Natural killer cell (primary cell): ENCODE results near the gene TSPAN17. TPM values are rescaled to one million over a fixed set of nuclear protein-coding genes. Genes with fewer than 3 reads are reported as not detected.
A peak's percentile ranks its signal among the peaks of the same experiment; 100 is the strongest.

Experiments used
- ATAC-seq, 3 donors: fragments of 150-1000 bp in 2 of 3; fragments of 200-7000 bp in 1 of 3; cut with Tn5 transposase; 1 replicate in 1 of 3; 2 replicates in 2 of 3; pipeline ENCODE4 v1.10.0; 2021; ENCODE audit warnings: mild to moderate bottlenecking in 2 of 3, moderate library complexity in 2 of 3
- DNase-seq, 2 donors: peaks; one replicate each; pipeline versions ENCODE4 v3.0.0 to v3.0.0-alpha.2; 2013 to 2021; ENCODE audit warnings: mixed read lengths in 1 of 2
- H3K27ac ChIP-seq: one replicate; pipeline ENCODE4 v1.5.1; 2013; ENCODE audit warnings: mild to moderate bottlenecking, low read length
- H3K27me3 ChIP-seq: one replicate; pipeline ENCODE4 v1.6.1; 2013; ENCODE audit warnings: low read length; ENCODE audit not compliant: control insufficient read depth, insufficient read depth
- H3K36me3 ChIP-seq: one replicate; pipeline ENCODE4 v1.6.1; 2013; ENCODE audit warnings: low read length; ENCODE audit not compliant: control insufficient read depth, insufficient read depth
- H3K4me1 ChIP-seq: one replicate; pipeline ENCODE4 v1.6.1; 2013; ENCODE audit warnings: low read length; ENCODE audit not compliant: control insufficient read depth, insufficient read depth
- H3K4me3 ChIP-seq: one replicate; pipeline ENCODE4 v1.5.1; 2013; ENCODE audit warnings: low read length
- H3K9me3 ChIP-seq: one replicate; pipeline ENCODE4 v1.6.1; 2013; ENCODE audit warnings: low read length; ENCODE audit not compliant: control insufficient read depth, insufficient read depth
- H3K27ac Mint-ChIP-seq, 2 donors: one replicate each; pipeline ENCODE4 v1.8.0; 2022; ENCODE audit warnings: mild to moderate bottlenecking in 2 of 2, mixed read lengths in 2 of 2, moderate library complexity in 1 of 2
- H3K27me3 Mint-ChIP-seq, 2 donors: one replicate each; pipeline ENCODE4 v1.8.0; 2022; ENCODE audit warnings: low read depth in 2 of 2, mixed read lengths in 2 of 2
- H3K36me3 Mint-ChIP-seq: one replicate; pipeline ENCODE4 v1.8.0; 2022; ENCODE audit warnings: mixed read lengths
- H3K4me1 Mint-ChIP-seq, 2 donors: one replicate each; pipeline ENCODE4 v1.8.0; 2022; ENCODE audit warnings: mixed read lengths in 2 of 2
- H3K4me3 Mint-ChIP-seq: one replicate; pipeline ENCODE4 v1.8.0; 2022; ENCODE audit warnings: mild to moderate bottlenecking, moderate library complexity, mixed read lengths
- H3K9me3 Mint-ChIP-seq, 2 donors: one replicate each; pipeline ENCODE4 v1.8.0; 2022; ENCODE audit warnings: mixed read lengths in 2 of 2
- CTCF ChIP-seq: fragments of 200-600 bp; IDR thresholded peaks from one replicate; pipeline ENCODE4 v1.8.0; 2022; ENCODE audit warnings: antibody characterized with exemption
- WGBS: methylation state at CpG from one replicate; pipeline ENCODE4 v1.1.7; 2013; ENCODE audit warnings: missing lambda C conversion rate; ENCODE audit not compliant: insufficient coverage; 5-methylcytosine and 5-hydroxymethylcytosine counted together
- intact Hi-C: fragments of 100-400 bp; cut with micrococcal nuclease; formaldehyde crosslinking; loops from one replicate; pipeline ENCODE4 v1.14.2; 2022
- total RNA-seq, 4 donors: library from RNA; stranded (reverse); fragments of 120-200 nt in 1 of 4; gene quantifications; one replicate each; pipeline versions ENCODE4 v1.2.3 to v1.2.4, GENCODE V29; 2013 to 2022

The TSPAN17 gene
- total RNA-seq, 3 donors from 2014 or later (not counting 1 experiment from before 2014, with no cell fraction given), result 24.1 to 29.4 (median 24.6) TPM

- Mint-ChIP-seq H3K4me1 (peaks cover 9 to 10% of the 10 kb centered on the region in 2 donors), H3K27me3 (peaks cover 25 to 35% of the 10 kb centered on the region in 2 donors), H3K9me3 (no peaks in the 10 kb centered on the region), H3K36me3 (no peaks in the 10 kb centered on the region), H3K27ac (no peak overlapping the region), H3K4me3 (no peak overlapping the region)
- no peaks in the 10 kb centered on the region for H3K36me3 ChIP-seq
- intact Hi-C loops, result no loop called here
- ATAC-seq (peak in 1 of 3 donors; percentile 47), DNase-seq (peak; percentile 51 to 80)
- WGBS, result 12% methylated on average over 10 of the region's 10 CpGs
- peaks cover 13% of the 10 kb centered on the region for H3K4me1 ChIP-seq
- H3K27me3 ChIP-seq, result peaks cover 4% of the 10 kb centered on the region
- TF ChIP-seq CTCF, result no peak
- H3K27ac ChIP-seq, result no peak overlapping the region
- no peak overlapping the region for H3K4me3 ChIP-seq
- H3K9me3 ChIP-seq, result no peaks in the 10 kb centered on the region
Measured at GRCh38 chr5:176611435-176611834, 35.8 kb upstream of the TSPAN17 start.

- peaks cover 25 to 41% of the 10 kb centered on the region in 2 donors for H3K27me3 Mint-ChIP-seq
- Histone ChIP-seq H3K4me3 (no peak overlapping the region), H3K4me1 (peaks cover 13% of the 10 kb centered on the region), H3K27ac (no peak overlapping the region), H3K27me3 (peaks cover 4% of the 10 kb centered on the region), H3K9me3 (no peaks in the 10 kb centered on the region), H3K36me3 (no peaks in the 10 kb centered on the region)
- no peak overlapping the region for H3K27ac Mint-ChIP-seq
- ATAC-seq (no peak), DNase-seq (no peak)
- H3K4me1 Mint-ChIP-seq, result peaks cover 9 to 10% of the 10 kb centered on the region in 2 donors
- intact Hi-C loops, result no loop called here
- no peaks in the 10 kb centered on the region for H3K36me3 Mint-ChIP-seq
- no peaks in the 10 kb centered on the region for H3K9me3 Mint-ChIP-seq
- no peak for TF ChIP-seq CTCF
- 89% methylated on average over 6 of the region's 6 CpGs for WGBS
- no peak overlapping the region for H3K4me3 Mint-ChIP-seq
Measured at GRCh38 chr5:176612008-176612407, 35.3 kb upstream of the TSPAN17 start.

GRCh38 chr5:176612855-176613254 is 34.4 kb upstream of the TSPAN17 start:
- 66% methylated on average over 2 of the region's 2 CpGs for WGBS
- peaks cover 9 to 10% of the 10 kb centered on the region in 2 donors for H3K4me1 Mint-ChIP-seq
- H3K36me3 ChIP-seq, result no peaks in the 10 kb centered on the region
- H3K27ac Mint-ChIP-seq, result no peak overlapping the region
- no peak overlapping the region for H3K27ac ChIP-seq
- H3K27me3 Mint-ChIP-seq, result peaks cover 34 to 50% of the 10 kb centered on the region in 2 donors
- intact Hi-C loops, result no loop called here
- H3K4me3 Mint-ChIP-seq, result no peak overlapping the region
- no peaks in the 10 kb centered on the region for H3K9me3 Mint-ChIP-seq
- peaks cover 4% of the 10 kb centered on the region for H3K27me3 ChIP-seq
- no peak for TF ChIP-seq CTCF
- no peak overlapping the region for H3K4me3 ChIP-seq
- ATAC-seq (no peak), DNase-seq (no peak)
- H3K36me3 Mint-ChIP-seq, result no peaks in the 10 kb centered on the region
- peaks cover 13% of the 10 kb centered on the region for H3K4me1 ChIP-seq
- H3K9me3 ChIP-seq, result no peaks in the 10 kb centered on the region

GRCh38 chr5:176614805-176615478 is 32.3 kb upstream of the TSPAN17 start:
- no peak overlapping the region for H3K4me3 Mint-ChIP-seq
- intact Hi-C loops, result no loop called here
- no peak for ATAC-seq
- H3K9me3 ChIP-seq, result no peaks in the 10 kb centered on the region
- H3K4me1 Mint-ChIP-seq, result peaks cover 5 to 10% of the 10 kb centered on the region in 2 donors
- peaks cover 41 to 51% of the 10 kb centered on the region in 2 donors for H3K27me3 Mint-ChIP-seq
- DNase-seq, result no peak
- 68% methylated on average over 8 of the region's 8 CpGs for WGBS
- H3K36me3 Mint-ChIP-seq, result no peaks in the 10 kb centered on the region
- peaks cover 21% of the 10 kb centered on the region for H3K4me1 ChIP-seq
- H3K27ac Mint-ChIP-seq, result no peak overlapping the region
- H3K27ac ChIP-seq, result no peak overlapping the region
- no peak for TF ChIP-seq CTCF
- no peak overlapping the region for H3K4me3 ChIP-seq
- H3K36me3 ChIP-seq, result no peaks in the 10 kb centered on the region
- H3K27me3 ChIP-seq, result peaks cover 22% of the 10 kb centered on the region
- no peaks in the 10 kb centered on the region for H3K9me3 Mint-ChIP-seq
